Gastroesophageal sphincter (tissue), 4 donors: ENCODE data around the gene PREP. TPM values are rescaled to one million over a fixed set of nuclear protein-coding genes. Genes with fewer than 3 reads are reported as not detected.

Experiments used
- ATAC-seq: fragments of 150-250 bp; one replicate; pipeline ENCODE4 v1.9.1; 2016; ENCODE audit warnings: mild to moderate bottlenecking, moderate library complexity
- H3K27ac ChIP-seq, 4 donors: fragments of 200-600 bp; sonication (generic) in 3 of 4; 1 replicate in 3 of 4; 2 replicates in 1 of 4; pipeline ENCODE4 v1.5.1; 2016 to 2019
- H3K27me3 ChIP-seq: fragments of 200-600 bp; sonication (generic); one replicate; pipeline ENCODE4 v1.5.1; 2019
- H3K36me3 ChIP-seq, 2 donors: fragments of 200-600 bp; sonication (generic); one replicate each; pipeline ENCODE4 v1.5.1; 2019; ENCODE audit warnings: control low read depth in 1 of 2
- H3K4me1 ChIP-seq, 3 donors: fragments of 200-600 bp; sonication (generic); 1 replicate in 2 of 3; 2 replicates in 1 of 3; pipeline ENCODE4 v1.5.1; 2016 to 2019; ENCODE audit warnings: control low read depth in 2 of 3
- H3K4me3 ChIP-seq, 2 donors: fragments of 200-600 bp; sonication (generic); one replicate each; pipeline ENCODE4 v1.5.1; 2019; ENCODE audit warnings: mild to moderate bottlenecking in 1 of 2, moderate library complexity in 1 of 2
- H3K9me3 ChIP-seq, 3 donors: fragments of 200-600 bp; sonication (generic); one replicate each; pipeline ENCODE4 v1.5.1; 2017 to 2019; ENCODE audit warnings: control low read depth in 2 of 3
- EP300 ChIP-seq: sonication (generic); formaldehyde crosslinking; IDR thresholded peaks from one replicate; pipeline ENCODE4 v1.6.1; 2017; ENCODE audit warnings: antibody characterized with exemption, mild to moderate bottlenecking
- POLR2A ChIP-seq, 2 donors: fragments of 450-650 bp; IDR thresholded peaks; one replicate each; pipeline ENCODE4 v1.6.1; 2017; ENCODE audit warnings: antibody characterized with exemption in 2 of 2, mild to moderate bottlenecking in 2 of 2, moderate library complexity in 1 of 2
- POLR2AphosphoS5 ChIP-seq: sonication (generic); formaldehyde crosslinking; IDR thresholded peaks from one replicate; pipeline ENCODE4 v1.6.1; 2017; ENCODE audit warnings: antibody characterized with exemption
- WGBS, 2 donors: methylation state at CpG; one replicate each; pipeline ENCODE4 v1.1.5; 2018; ENCODE audit warnings: low coverage in 1 of 2; 5-methylcytosine and 5-hydroxymethylcytosine counted together
- total RNA-seq, 4 donors: library from RNA; depleted of rRNA; stranded (reverse); fragments of >200 nt; gene quantifications; one replicate each; pipeline ENCODE4 v1.1.0, GENCODE V29; 2016
- TF ChIP-seq, protein P1 (sequence below), 4 experiments: fragments of 200-600 bp in 2 of 4; fragments of 450-650 bp in 2 of 4; sonication (generic) in 1 of 4; IDR thresholded peaks; one replicate each; pipeline ENCODE4 v1.5.1; 2017 to 2019; ENCODE audit warnings: antibody characterized with exemption in 4 of 4, mild to moderate bottlenecking in 2 of 4, moderate library complexity in 2 of 4

Gene PREP
- total RNA-seq, 4 donors from 2014 or later = 13.9 to 19.8 (median 17.4) TPM

DNA sequence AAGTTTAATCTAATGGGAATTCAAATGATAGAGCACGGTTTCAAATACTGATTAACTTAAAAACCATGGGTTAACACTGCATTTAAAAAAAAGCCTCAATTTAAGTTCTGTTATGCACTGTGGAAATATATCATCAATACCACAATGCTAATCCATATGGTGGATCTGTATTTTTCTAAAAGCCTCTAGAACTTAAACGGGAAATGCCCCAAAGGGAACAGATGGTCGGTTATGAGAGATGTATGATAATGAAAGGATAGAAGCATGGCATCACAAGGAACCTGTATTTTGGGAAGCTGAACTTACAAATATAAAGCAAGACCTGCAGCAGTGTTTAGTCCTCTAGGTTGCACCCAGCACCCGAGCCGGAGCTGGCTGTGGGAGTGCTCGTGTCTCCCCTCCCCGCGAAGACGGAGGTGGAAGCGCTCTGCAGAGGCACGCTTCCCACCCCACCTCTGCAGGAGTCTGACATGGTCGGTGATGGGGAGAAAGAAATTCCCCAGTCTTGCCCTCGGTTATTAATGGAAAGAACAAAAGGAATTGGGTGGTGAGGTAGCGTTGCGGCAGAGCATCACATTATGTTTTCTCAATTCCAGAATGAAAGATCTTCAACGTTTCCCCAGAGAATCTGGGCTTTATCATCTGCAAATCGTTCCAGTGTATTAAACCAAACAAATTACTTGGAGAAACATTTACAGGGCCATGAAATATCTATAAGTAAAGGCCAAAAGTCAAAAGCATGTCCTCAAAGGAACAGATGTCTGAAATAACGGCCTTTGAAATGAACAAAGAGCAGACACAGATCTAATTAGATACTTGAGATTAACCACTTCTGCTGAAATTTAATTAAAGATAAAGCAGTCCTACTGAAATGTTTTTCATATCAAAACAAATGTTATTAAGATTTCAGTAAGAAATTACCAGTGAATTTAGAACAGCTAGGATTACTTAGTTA lies 120.0 kb downstream of the PREP start:
- H3K4me1 ChIP-seq = no peaks in the 10 kb centered on the region
- H3K36me3 ChIP-seq = peaks cover 0 to 94% of the 10 kb centered on the region in 2 donors
- H3K4me3 ChIP-seq = no peak overlapping the region
- 76 to 77% methylated on average over 8 to 10 of the region's 18 CpGs for WGBS, 2 donors
- no peak for ATAC-seq
- no peak overlapping the region for H3K27ac ChIP-seq
- no peaks in the 10 kb centered on the region for H3K9me3 ChIP-seq
- H3K27me3 ChIP-seq = no peaks in the 10 kb centered on the region
- no peak for TF ChIP-seq POLR2A (IDR thresholded peaks at IDR 0.05)
- no peak for TF ChIP-seq POLR2AphosphoS5
- TF ChIP-seq, protein P1, sequence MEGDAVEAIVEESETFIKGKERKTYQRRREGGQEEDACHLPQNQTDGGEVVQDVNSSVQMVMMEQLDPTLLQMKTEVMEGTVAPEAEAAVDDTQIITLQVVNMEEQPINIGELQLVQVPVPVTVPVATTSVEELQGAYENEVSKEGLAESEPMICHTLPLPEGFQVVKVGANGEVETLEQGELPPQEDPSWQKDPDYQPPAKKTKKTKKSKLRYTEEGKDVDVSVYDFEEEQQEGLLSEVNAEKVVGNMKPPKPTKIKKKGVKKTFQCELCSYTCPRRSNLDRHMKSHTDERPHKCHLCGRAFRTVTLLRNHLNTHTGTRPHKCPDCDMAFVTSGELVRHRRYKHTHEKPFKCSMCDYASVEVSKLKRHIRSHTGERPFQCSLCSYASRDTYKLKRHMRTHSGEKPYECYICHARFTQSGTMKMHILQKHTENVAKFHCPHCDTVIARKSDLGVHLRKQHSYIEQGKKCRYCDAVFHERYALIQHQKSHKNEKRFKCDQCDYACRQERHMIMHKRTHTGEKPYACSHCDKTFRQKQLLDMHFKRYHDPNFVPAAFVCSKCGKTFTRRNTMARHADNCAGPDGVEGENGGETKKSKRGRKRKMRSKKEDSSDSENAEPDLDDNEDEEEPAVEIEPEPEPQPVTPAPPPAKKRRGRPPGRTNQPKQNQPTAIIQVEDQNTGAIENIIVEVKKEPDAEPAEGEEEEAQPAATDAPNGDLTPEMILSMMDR (IDR thresholded peaks at IDR 0.05) = no peak
- TF ChIP-seq EP300 = no peak

DNA sequence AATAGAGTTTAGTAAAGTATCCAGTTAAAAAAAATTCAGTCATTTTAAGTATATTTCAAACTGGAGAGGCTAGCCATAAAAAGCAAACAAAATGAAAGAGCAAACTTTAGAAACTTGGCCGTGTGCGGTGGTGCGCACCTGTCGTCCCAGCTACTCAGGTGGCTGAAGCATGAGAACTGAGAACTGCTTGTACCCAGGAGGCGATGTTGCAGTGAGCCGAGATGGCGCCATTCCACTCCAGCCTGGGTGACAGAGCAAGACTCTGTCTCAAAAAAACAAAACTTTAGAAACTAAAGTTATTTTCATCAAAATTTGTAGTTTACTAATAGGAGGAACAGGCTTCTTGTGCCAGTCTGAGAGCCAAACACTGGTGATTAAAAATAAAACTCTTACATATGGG lies 122.8 kb downstream of the PREP start:
- H3K9me3 ChIP-seq = no peaks in the 10 kb centered on the region
- H3K36me3 ChIP-seq = peaks cover 0 to 96% of the 10 kb centered on the region in 2 donors
- no peak for TF ChIP-seq POLR2A (IDR thresholded peaks at IDR 0.05)
- TF ChIP-seq, protein P1 (IDR thresholded peaks at IDR 0.05) = no peak
- TF ChIP-seq EP300 = no peak
- no peaks in the 10 kb centered on the region for H3K4me1 ChIP-seq
- H3K27me3 ChIP-seq = no peaks in the 10 kb centered on the region
- H3K27ac ChIP-seq = no peak overlapping the region
- no peak overlapping the region for H3K4me3 ChIP-seq
- ATAC-seq = no peak
- 92 to 95% methylated on average over 3 to 7 of the region's 7 CpGs for WGBS, 2 donors

DNA sequence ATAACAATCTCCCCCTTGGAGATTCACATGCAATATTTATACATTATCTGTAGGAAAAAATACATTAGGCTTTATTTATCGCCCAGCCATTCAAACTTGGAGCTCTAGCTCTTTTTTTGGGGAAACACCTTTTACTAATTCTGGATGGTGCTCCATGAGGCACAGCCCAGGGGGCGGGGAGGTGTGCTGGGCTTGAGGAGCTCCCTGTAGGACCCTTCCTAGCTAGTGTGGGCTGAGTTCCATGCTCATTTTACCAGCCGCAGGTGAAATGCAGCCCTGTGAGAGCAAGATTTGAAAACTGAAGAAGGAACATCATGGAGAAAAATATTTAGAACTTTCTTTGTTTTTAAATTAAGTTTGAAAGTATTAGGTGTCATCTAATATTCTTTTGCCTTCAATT lies 123.4 kb downstream of the PREP start:
- TF ChIP-seq, protein P1 (IDR thresholded peaks at IDR 0.05) = no peak
- TF ChIP-seq POLR2AphosphoS5 (no peak), EP300 (no peak), POLR2A (IDR thresholded peaks at IDR 0.05) (no peak)
- no peak for ATAC-seq
- H3K9me3 ChIP-seq = no peaks in the 10 kb centered on the region
- 93 to 100% methylated on average over 2 to 3 of the region's 3 CpGs for WGBS, 2 donors
- no peak overlapping the region for H3K27ac ChIP-seq
- no peak overlapping the region for H3K4me3 ChIP-seq
- peaks cover 0 to 92% of the 10 kb centered on the region in 2 donors for H3K36me3 ChIP-seq
- no peaks in the 10 kb centered on the region for H3K4me1 ChIP-seq
- H3K27me3 ChIP-seq = no peaks in the 10 kb centered on the region

DNA sequence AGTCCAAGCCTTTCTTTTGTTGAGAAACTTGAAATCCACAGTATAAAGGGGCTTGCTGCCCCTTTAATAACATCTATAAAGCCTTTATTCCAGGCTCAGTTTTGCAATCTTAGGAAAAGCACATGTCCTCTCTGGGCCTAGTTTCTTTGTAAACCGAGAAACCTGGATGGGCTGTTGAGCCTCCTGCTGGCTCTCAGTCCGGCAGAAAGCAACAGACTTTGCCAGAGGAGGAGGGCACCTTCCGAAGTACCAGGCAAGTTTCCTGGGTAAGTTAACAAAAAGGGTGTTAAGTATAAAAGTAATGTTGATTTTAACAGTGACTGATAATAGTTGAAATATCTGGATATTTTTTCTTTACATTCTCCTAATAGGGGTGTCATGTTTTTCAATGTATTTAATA lies 124.1 kb downstream of the PREP start:
- Histone ChIP-seq H3K9me3 (no peaks in the 10 kb centered on the region), H3K27ac (no peak overlapping the region), H3K4me1 (no peaks in the 10 kb centered on the region), H3K4me3 (no peak overlapping the region), H3K27me3 (no peaks in the 10 kb centered on the region), H3K36me3 (peaks cover 0 to 86% of the 10 kb centered on the region in 2 donors)
- TF ChIP-seq, protein P1 (IDR thresholded peaks at IDR 0.05) = no peak
- TF ChIP-seq POLR2A (IDR thresholded peaks at IDR 0.05) (no peak), POLR2AphosphoS5 (no peak), EP300 (no peak)
- no peak for ATAC-seq
- 81 to 83% methylated on average over 1 to 2 of the region's 3 CpGs for WGBS, 2 donors

DNA sequence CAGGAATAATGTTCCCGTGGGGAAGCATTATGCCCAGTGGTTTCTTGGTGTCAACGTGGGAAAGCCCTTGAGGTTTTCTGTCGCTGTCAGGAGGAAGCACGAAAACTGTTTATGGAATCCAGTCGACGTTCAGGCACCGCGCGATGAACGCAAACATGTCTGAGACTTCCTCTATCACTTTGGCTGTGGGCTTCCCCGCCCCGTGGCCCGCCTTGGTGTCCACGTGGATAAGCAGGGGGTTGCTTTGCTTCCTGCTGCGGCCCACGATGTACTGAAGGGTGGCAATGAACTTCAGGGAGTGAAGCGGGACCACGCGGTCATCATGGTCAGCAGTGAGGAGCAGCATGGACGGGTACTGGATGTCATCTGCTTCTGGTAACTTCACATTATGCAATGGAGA lies 124.8 kb downstream of the PREP start:
- H3K4me1 ChIP-seq = no peaks in the 10 kb centered on the region
- H3K36me3 ChIP-seq = peaks cover 0 to 81% of the 10 kb centered on the region in 2 donors
- no peaks in the 10 kb centered on the region for H3K9me3 ChIP-seq
- TF ChIP-seq POLR2A (IDR thresholded peaks at IDR 0.05) (no peak), POLR2AphosphoS5 (no peak), EP300 (no peak)
- TF ChIP-seq, protein P1 (IDR thresholded peaks at IDR 0.05) = no peak
- 81 to 93% methylated on average over 2 to 17 of the region's 20 CpGs for WGBS, 2 donors
- no peak overlapping the region for H3K27ac ChIP-seq
- no peak overlapping the region for H3K4me3 ChIP-seq
- no peaks in the 10 kb centered on the region for H3K27me3 ChIP-seq
- ATAC-seq = no peak
